Trophoblast cell (in vitro differentiated cells and primary cell): Measurements from ENCODE around the gene MAGI1.
A peak's percentile ranks its signal among the peaks of the same experiment; 100 is the strongest.

Experiments
- DNase-seq, 2 donors: peaks; one replicate each; pipeline ENCODE4 v3.0.0-alpha.2; 2016
- H2AFZ ChIP-seq: 2 replicates; pipeline ENCODE4 v1.6.1; 2013; ENCODE audit warnings: low read length, moderate library complexity, mild to moderate bottlenecking; ENCODE audit not compliant: insufficient read depth, poor library complexity
- H2AK5ac ChIP-seq: 2 replicates; pipeline ENCODE4 v1.6.1; 2013; ENCODE audit warnings: mild to moderate bottlenecking, low read length
- H2BK120ac ChIP-seq: 2 replicates; pipeline ENCODE4 v1.6.1; 2013; ENCODE audit warnings: low read length, mild to moderate bottlenecking, moderate library complexity; ENCODE audit not compliant: insufficient read depth, poor library complexity
- H2BK12ac ChIP-seq: 2 replicates; pipeline ENCODE4 v1.6.1; 2013; ENCODE audit warnings: mild to moderate bottlenecking, low read length, moderate library complexity
- H2BK5ac ChIP-seq: 2 replicates; pipeline ENCODE4 v1.6.1; 2013; ENCODE audit warnings: low read length, low read depth, moderate library complexity, mild to moderate bottlenecking; ENCODE audit not compliant: poor library complexity
- H3K14ac ChIP-seq: 2 replicates; pipeline ENCODE4 v1.6.1; 2013; ENCODE audit warnings: mild to moderate bottlenecking, low read length
- H3K18ac ChIP-seq: 2 replicates; pipeline ENCODE4 v1.6.1; 2013; ENCODE audit warnings: mild to moderate bottlenecking, low read length
- H3K23ac ChIP-seq: 2 replicates; pipeline ENCODE4 v1.6.1; 2013; ENCODE audit warnings: low read length
- H3K27ac ChIP-seq: 2 replicates; pipeline ENCODE4 v1.5.1; 2013; ENCODE audit warnings: low read depth, mild to moderate bottlenecking, inconsistent platforms, low read length, moderate library complexity
- H3K27me3 ChIP-seq: 2 replicates; pipeline ENCODE4 v1.6.1; 2013; ENCODE audit warnings: inconsistent platforms, mild to moderate bottlenecking, low read length, moderate library complexity; ENCODE audit not compliant: insufficient read depth
- H3K36me3 ChIP-seq, 2 experiments: 1 replicate in 1 of 2; 2 replicates in 1 of 2; pipeline ENCODE4 v1.6.1; 2013; ENCODE audit warnings: low read length in 2 of 2, mild to moderate bottlenecking in 2 of 2, moderate library complexity in 1 of 2; ENCODE audit not compliant: insufficient read depth in 2 of 2, control insufficient read depth in 1 of 2
- H3K4ac ChIP-seq: 2 replicates; pipeline ENCODE4 v1.6.1; 2013; ENCODE audit warnings: low read depth, mild to moderate bottlenecking, low read length, moderate library complexity
- H3K4me1 ChIP-seq, 2 experiments: 1 replicate in 1 of 2; 2 replicates in 1 of 2; pipeline ENCODE4 v1.6.1; 2013; ENCODE audit warnings: low read length in 2 of 2, mild to moderate bottlenecking in 2 of 2, moderate library complexity in 1 of 2; ENCODE audit not compliant: insufficient read depth in 2 of 2, control insufficient read depth in 1 of 2
- H3K4me2 ChIP-seq: 2 replicates; pipeline ENCODE4 v1.6.1; 2013; ENCODE audit warnings: inconsistent platforms, mild to moderate bottlenecking, low read length, moderate library complexity
- H3K4me3 ChIP-seq: 2 replicates; pipeline ENCODE4 v1.5.1; 2013; ENCODE audit warnings: mild to moderate bottlenecking, low read depth, low read length, inconsistent platforms
- H3K79me1 ChIP-seq: one replicate; pipeline ENCODE4 v1.6.1; 2013; ENCODE audit warnings: low read length
- H3K79me2 ChIP-seq: 2 replicates; pipeline ENCODE4 v1.6.1; 2013; ENCODE audit warnings: low read length, mild to moderate bottlenecking; ENCODE audit not compliant: control insufficient read depth, insufficient read depth, poor library complexity
- H3K9ac ChIP-seq: 2 replicates; pipeline ENCODE4 v1.6.1; 2013; ENCODE audit warnings: mild to moderate bottlenecking, low read length
- H3K9me3 ChIP-seq: 2 replicates; pipeline ENCODE4 v1.6.1; 2013; ENCODE audit warnings: low read depth, mild to moderate bottlenecking, control low read depth, inconsistent platforms, low read length; ENCODE audit not compliant: insufficient read depth
- H4K12ac ChIP-seq: 2 replicates; pipeline ENCODE4 v1.6.1; 2013; ENCODE audit warnings: low read depth, mild to moderate bottlenecking, low read length, moderate library complexity
- H4K8ac ChIP-seq: 2 replicates; pipeline ENCODE4 v1.6.1; 2013; ENCODE audit warnings: low read depth, mild to moderate bottlenecking, low read length, moderate library complexity
- H4K91ac ChIP-seq: one replicate; pipeline ENCODE4 v1.6.1; 2013; ENCODE audit warnings: low read depth, mild to moderate bottlenecking, low read length, moderate library complexity
- WGBS: extraction: QIAGEN DNeasy Blood & Tissue Kit; methylation state at CpG from one replicate; pipeline ENCODE4 v1.1.7; 2013; ENCODE audit warnings: missing lambda C conversion rate; ENCODE audit not compliant: insufficient read length, insufficient coverage; ENCODE audit errors: extremely low coverage; 5-methylcytosine and 5-hydroxymethylcytosine counted together

MAGI1 gene

GRCh38 chr3:65746848-65747247 is 291.9 kb downstream of the MAGI1 start:
- Histone ChIP-seq H2AFZ (no peak overlapping the region), H3K4me3 (no peak overlapping the region), H3K9ac (no peak overlapping the region), H2BK120ac (no peak overlapping the region), H4K91ac (no peak overlapping the region), H3K79me2 (no peaks in the 10 kb centered on the region), H3K27ac (no peak overlapping the region), H2AK5ac (no peak overlapping the region), H3K4me1 (peaks cover 0 to 3% of the 10 kb centered on the region in 2 experiments), H3K14ac (no peak overlapping the region), H3K79me1 (no peaks in the 10 kb centered on the region), H4K8ac (no peak overlapping the region), H2BK12ac (no peak overlapping the region), H3K9me3 (no peaks in the 10 kb centered on the region), H3K18ac (no peak overlapping the region), H3K23ac (no peak overlapping the region), H3K4me2 (no peak overlapping the region), H2BK5ac (no peak overlapping the region), H3K36me3 (no peaks in the 10 kb centered on the region), H3K27me3 (no peaks in the 10 kb centered on the region), H3K4ac (no peak overlapping the region), H4K12ac (no peak overlapping the region)
- no CpG with 5 or more reads among the region's 4 CpGs for WGBS
- DNase-seq = peak in 1 of 2 donors; percentile 54

- Histone ChIP-seq H3K9me3 (no peaks in the 10 kb centered on the region), H2BK120ac (no peak overlapping the region), H3K9ac (no peak overlapping the region), H4K8ac (no peak overlapping the region), H3K79me1 (no peaks in the 10 kb centered on the region), H3K4me3 (no peak overlapping the region), H3K18ac (no peak overlapping the region), H4K91ac (no peak overlapping the region), H3K27ac (no peak overlapping the region), H4K12ac (no peak overlapping the region), H2BK12ac (no peak overlapping the region), H2BK5ac (no peak overlapping the region), H3K14ac (no peak overlapping the region), H3K4ac (no peak overlapping the region), H3K79me2 (no peaks in the 10 kb centered on the region), H3K4me2 (no peak overlapping the region), H2AFZ (no peak overlapping the region), H3K27me3 (no peaks in the 10 kb centered on the region), H2AK5ac (no peak overlapping the region), H3K4me1 (peaks cover 0 to 3% of the 10 kb centered on the region in 2 experiments), H3K23ac (no peak overlapping the region), H3K36me3 (no peaks in the 10 kb centered on the region)
- WGBS = no CpG with 5 or more reads among the region's 2 CpGs
- DNase-seq = no peak
Observed at GRCh38 chr3:65745306-65745705, 293.4 kb downstream of the MAGI1 start.

- no peak overlapping the region for H3K27ac ChIP-seq
- no peak overlapping the region for H3K14ac ChIP-seq
- H3K23ac ChIP-seq = no peak overlapping the region
- H3K18ac ChIP-seq = no peak overlapping the region
- no peaks in the 10 kb centered on the region for H3K27me3 ChIP-seq
- no peak overlapping the region for H3K4me2 ChIP-seq
- no peak overlapping the region for H3K4me3 ChIP-seq
- no peak overlapping the region for H4K8ac ChIP-seq
- H4K91ac ChIP-seq = no peak overlapping the region
- no CpG with 5 or more reads among the region's 1 CpG for WGBS
- no peaks in the 10 kb centered on the region for H3K79me2 ChIP-seq
- H3K79me1 ChIP-seq = no peaks in the 10 kb centered on the region
- no peaks in the 10 kb centered on the region for H3K36me3 ChIP-seq
- H2BK120ac ChIP-seq = no peak overlapping the region
- no peak overlapping the region for H2BK12ac ChIP-seq
- no peak overlapping the region for H3K4ac ChIP-seq
- H2AFZ ChIP-seq = no peak overlapping the region
- no peak overlapping the region for H2BK5ac ChIP-seq
- H3K9ac ChIP-seq = no peak overlapping the region
- no peaks in the 10 kb centered on the region for H3K9me3 ChIP-seq
- no peak overlapping the region for H4K12ac ChIP-seq
- DNase-seq = no peak
- no peak overlapping the region for H2AK5ac ChIP-seq
- peaks cover 0 to 3% of the 10 kb centered on the region in 2 experiments for H3K4me1 ChIP-seq
Observed at GRCh38 chr3:65742914-65743313, 295.8 kb downstream of the MAGI1 start.

- Histone ChIP-seq H3K79me2 (no peaks in the 10 kb centered on the region), H3K18ac (no peak overlapping the region), H3K4me2 (no peak overlapping the region), H3K14ac (no peak overlapping the region), H3K4me1 (no peaks in the 10 kb centered on the region), H3K27ac (no peak overlapping the region), H3K79me1 (no peaks in the 10 kb centered on the region), H4K12ac (no peak overlapping the region), H3K36me3 (no peaks in the 10 kb centered on the region), H2BK5ac (no peak overlapping the region), H3K27me3 (no peaks in the 10 kb centered on the region), H3K4ac (no peak overlapping the region), H3K23ac (no peak overlapping the region), H3K4me3 (no peak overlapping the region), H4K8ac (no peak overlapping the region), H2AK5ac (no peak overlapping the region), H2BK12ac (no peak overlapping the region), H4K91ac (no peak overlapping the region), H3K9ac (no peak overlapping the region), H2AFZ (no peak overlapping the region), H3K9me3 (no peaks in the 10 kb centered on the region), H2BK120ac (no peak overlapping the region)
- DNase-seq = no peak
- no CpG with 5 or more reads among the region's 4 CpGs for WGBS
Observed at GRCh38 chr3:65741540-65741939, 297.2 kb downstream of the MAGI1 start.
